Testis (tissue), 3 donors: ENCODE results near the gene PARD6B. TPM values are rescaled to one million over a fixed set of nuclear protein-coding genes. Genes with fewer than 3 reads are reported as not detected.

Experiments
- DNase-seq: peaks from one replicate; pipeline ENCODE4 v3.0.0-alpha.2; 2019
- H3K27ac ChIP-seq, 2 donors: fragments of 200-600 bp; sonication (generic); one replicate each; pipeline ENCODE4 v1.5.1; 2019
- H3K27me3 ChIP-seq: fragments of 200-600 bp; sonication (generic); one replicate; pipeline ENCODE4 v1.5.1; 2019
- H3K36me3 ChIP-seq: fragments of 200-600 bp; sonication (generic); one replicate; pipeline ENCODE4 v1.5.1; 2017; ENCODE audit warnings: low read depth; ENCODE audit errors: missing control alignments
- H3K4me1 ChIP-seq: fragments of 200-600 bp; sonication (generic); one replicate; pipeline ENCODE4 v1.5.1; 2019
- H3K4me3 ChIP-seq, 2 donors: fragments of 200-600 bp; sonication (generic); one replicate each; pipeline ENCODE4 v1.5.1; 2017 to 2019
- H3K9me3 ChIP-seq: fragments of 200-600 bp; sonication (generic); one replicate; pipeline ENCODE4 v1.5.1; 2017
- POLR2A ChIP-seq: fragments of 450-650 bp; IDR thresholded peaks from one replicate; pipeline ENCODE4 v1.6.1; 2017; ENCODE audit warnings: antibody characterized with exemption, mild to moderate bottlenecking, moderate library complexity
- WGBS, 2 donors: methylation state at CpG; one replicate each; pipeline ENCODE4 v1.1.5; 2018; 5-methylcytosine and 5-hydroxymethylcytosine counted together
- intact Hi-C: fragments of 100-400 bp; cut with DNase I; formaldehyde crosslinking; loops from one replicate; pipeline ENCODE4 v1.15.1; 2023; ENCODE audit warnings: low total_unique reads
- polyA plus RNA-seq: library from polyadenylated mRNA; stranded (reverse); fragments of 350-450 nt; fragmentation: Illumina TruSeq; extraction: RNeasy Lipid Tissue Mini Kit (QIAGEN cat#74804); gene quantifications from one replicate; pipeline ENCODE4 v1.2.3, GENCODE V29; 2014; ENCODE audit warnings: low read depth, low replicate concordance; ENCODE audit not compliant: insufficient read depth
- total RNA-seq, 2 donors: library from RNA; depleted of rRNA; stranded (reverse); fragments of >200 nt; gene quantifications; one replicate each; pipeline ENCODE4 v1.2.3, GENCODE V29; 2016
- TF ChIP-seq, protein P1 (sequence below), 3 experiments: fragments of 450-650 bp in 2 of 3; fragments of 200-600 bp in 1 of 3; sonication (generic) in 1 of 3; IDR thresholded peaks; one replicate each; pipeline ENCODE4 v1.5.1; 2016 to 2019; ENCODE audit warnings: antibody characterized with exemption in 3 of 3, mild to moderate bottlenecking in 2 of 3, moderate library complexity in 1 of 3

The PARD6B gene
- total and polyA plus RNA-seq, 3 donors from 2014 or later = 3.8 to 17.0 (median 15.4) TPM

DNA sequence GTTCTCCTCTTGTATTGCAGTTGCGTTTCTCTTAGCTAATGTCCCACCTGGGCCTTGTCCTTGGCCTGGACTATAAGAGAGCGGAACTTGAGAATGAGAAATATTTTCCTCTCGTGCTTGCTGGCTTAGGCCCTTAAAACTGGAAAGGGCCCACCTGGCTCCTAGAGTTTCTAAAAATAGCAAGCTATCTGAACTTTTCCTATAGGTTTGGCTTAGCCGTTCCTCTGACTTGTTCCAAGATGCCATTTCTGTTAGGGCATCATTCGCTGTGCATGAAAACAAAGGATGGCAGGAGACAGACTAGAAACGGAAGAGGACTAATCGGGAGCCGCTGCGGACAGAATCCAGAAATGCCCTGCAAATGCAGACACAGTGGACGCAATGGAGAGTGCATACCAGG is 44.6 kb upstream of the PARD6B start:
- TF ChIP-seq POLR2A = no peak
- TF ChIP-seq, protein P1, sequence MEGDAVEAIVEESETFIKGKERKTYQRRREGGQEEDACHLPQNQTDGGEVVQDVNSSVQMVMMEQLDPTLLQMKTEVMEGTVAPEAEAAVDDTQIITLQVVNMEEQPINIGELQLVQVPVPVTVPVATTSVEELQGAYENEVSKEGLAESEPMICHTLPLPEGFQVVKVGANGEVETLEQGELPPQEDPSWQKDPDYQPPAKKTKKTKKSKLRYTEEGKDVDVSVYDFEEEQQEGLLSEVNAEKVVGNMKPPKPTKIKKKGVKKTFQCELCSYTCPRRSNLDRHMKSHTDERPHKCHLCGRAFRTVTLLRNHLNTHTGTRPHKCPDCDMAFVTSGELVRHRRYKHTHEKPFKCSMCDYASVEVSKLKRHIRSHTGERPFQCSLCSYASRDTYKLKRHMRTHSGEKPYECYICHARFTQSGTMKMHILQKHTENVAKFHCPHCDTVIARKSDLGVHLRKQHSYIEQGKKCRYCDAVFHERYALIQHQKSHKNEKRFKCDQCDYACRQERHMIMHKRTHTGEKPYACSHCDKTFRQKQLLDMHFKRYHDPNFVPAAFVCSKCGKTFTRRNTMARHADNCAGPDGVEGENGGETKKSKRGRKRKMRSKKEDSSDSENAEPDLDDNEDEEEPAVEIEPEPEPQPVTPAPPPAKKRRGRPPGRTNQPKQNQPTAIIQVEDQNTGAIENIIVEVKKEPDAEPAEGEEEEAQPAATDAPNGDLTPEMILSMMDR (IDR thresholded peaks at IDR 0.05) = no peak
- H3K4me1 ChIP-seq = peaks cover 25% of the 10 kb centered on the region
- intact Hi-C loops = no loop called here
- WGBS, 2 donors = 84 to 90% methylated on average over 10 of the region's 10 CpGs
- no peaks in the 10 kb centered on the region for H3K36me3 ChIP-seq
- no peak for DNase-seq
- no peak overlapping the region for H3K4me3 ChIP-seq
- H3K27me3 ChIP-seq = no peaks in the 10 kb centered on the region
- no peaks in the 10 kb centered on the region for H3K9me3 ChIP-seq
- no peak overlapping the region for H3K27ac ChIP-seq

- Histone ChIP-seq H3K27ac (peak overlapping the region in 1 of 2 donors; percentile 19), H3K4me1 (peaks cover 37% of the 10 kb centered on the region), H3K27me3 (no peaks in the 10 kb centered on the region), H3K9me3 (no peaks in the 10 kb centered on the region), H3K4me3 (no peak overlapping the region), H3K36me3 (no peaks in the 10 kb centered on the region)
- intact Hi-C loops = no loop called here
- WGBS, 2 donors = 88 to 89% methylated on average over 8 of the region's 8 CpGs
- TF ChIP-seq, protein P1 (IDR thresholded peaks at IDR 0.05) = no peak
- no peak for TF ChIP-seq POLR2A
- DNase-seq = no peak
Measured at GRCh38 chr20:50688256-50688975, 43.0 kb upstream of the PARD6B start.

DNA sequence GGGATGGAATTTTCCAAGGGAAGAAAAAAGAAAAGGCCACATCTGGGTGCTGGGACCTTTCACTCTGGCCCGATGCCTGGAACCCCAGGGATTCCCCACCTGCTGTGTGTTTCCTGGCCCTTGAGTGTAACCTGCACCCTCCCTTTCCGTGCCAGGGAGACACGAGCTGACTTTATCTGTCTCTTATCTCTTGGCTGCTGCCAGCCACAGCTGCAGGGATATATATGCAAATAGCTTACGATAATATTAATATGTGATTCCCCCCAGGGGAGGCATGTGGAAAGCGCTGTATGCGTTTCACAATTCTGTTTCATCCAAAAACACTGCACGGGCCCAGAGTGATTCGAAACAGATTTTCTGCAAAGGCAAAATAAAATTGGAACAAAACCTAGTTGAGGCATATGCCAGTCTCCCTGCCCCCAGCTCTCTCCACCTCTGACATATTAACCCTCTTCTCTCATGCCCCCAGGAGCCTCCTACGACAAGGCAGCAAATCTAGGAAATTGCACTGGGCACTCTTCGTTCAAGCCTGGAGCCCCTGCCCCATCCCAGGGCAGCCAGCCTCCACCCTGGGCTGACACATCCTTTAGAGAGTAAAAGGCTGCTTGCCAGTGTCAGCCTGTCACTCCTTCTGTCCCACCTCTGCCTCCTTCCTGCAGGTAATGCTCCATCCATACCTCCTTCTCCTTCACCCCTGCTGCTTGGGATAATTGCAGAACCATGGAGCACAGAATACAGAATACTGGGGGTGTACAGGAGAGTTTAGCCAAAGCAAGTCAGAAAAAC is 41.3 kb upstream of the PARD6B start:
- Histone ChIP-seq H3K4me3 (peak overlapping the region in 1 of 2 donors; percentile 60), H3K9me3 (no peaks in the 10 kb centered on the region), H3K36me3 (no peaks in the 10 kb centered on the region), H3K27me3 (no peaks in the 10 kb centered on the region), H3K27ac (peak overlapping the region; percentile 62 to 63), H3K4me1 (peaks cover 37% of the 10 kb centered on the region)
- 41 to 48% methylated on average over 10 of the region's 10 CpGs for WGBS, 2 donors
- TF ChIP-seq, protein P1 (IDR thresholded peaks at IDR 0.05) = no peak
- no peak for TF ChIP-seq POLR2A
- DNase-seq = peak; percentile 34
- intact Hi-C loops = no loop called here

- intact Hi-C loops = no loop called here
- DNase-seq = peak; percentile 53
- peaks cover 37% of the 10 kb centered on the region for H3K4me1 ChIP-seq
- WGBS, 2 donors = 20 to 24% methylated on average over 16 to 32 of the region's 42 CpGs
- H3K4me3 ChIP-seq = peak within 1 kb of the TSS; percentile 38 to 60
- no peaks in the 10 kb centered on the region for H3K36me3 ChIP-seq
- peak within 1 kb of the TSS; percentile 62 to 63 for H3K27ac ChIP-seq
- H3K9me3 ChIP-seq = no peaks in the 10 kb centered on the region
- H3K27me3 ChIP-seq = no peaks in the 10 kb centered on the region
- TF ChIP-seq POLR2A = no peak
Measured at GRCh38 chr20:50690650-50691572, 40.5 kb upstream of the PARD6B start, which contains the start of gene RIPOR3. Gene RIPOR3, minus strand, starts transcription at chr20:50691542. Its CDS starts 414 bp downstream, at chr20:50691128.
